ENCODE measurements around the gene RNF126.
"Not testable (repeated sequence)": the region's sequence is repeated elsewhere in the genome, so short reads cannot be mapped to it uniquely, and the experiment has no call there.

- not testable (repeated sequence) for TF ChIP-seq POLR2A, CTCF (IDR thresholded peaks at IDR 0.05)
Measured at GRCh38 chr19:698529-698928, 35.5 kb upstream of the RNF126 start.
